ENCODE results near the gene JARID2.

Gene JARID2

DNA sequence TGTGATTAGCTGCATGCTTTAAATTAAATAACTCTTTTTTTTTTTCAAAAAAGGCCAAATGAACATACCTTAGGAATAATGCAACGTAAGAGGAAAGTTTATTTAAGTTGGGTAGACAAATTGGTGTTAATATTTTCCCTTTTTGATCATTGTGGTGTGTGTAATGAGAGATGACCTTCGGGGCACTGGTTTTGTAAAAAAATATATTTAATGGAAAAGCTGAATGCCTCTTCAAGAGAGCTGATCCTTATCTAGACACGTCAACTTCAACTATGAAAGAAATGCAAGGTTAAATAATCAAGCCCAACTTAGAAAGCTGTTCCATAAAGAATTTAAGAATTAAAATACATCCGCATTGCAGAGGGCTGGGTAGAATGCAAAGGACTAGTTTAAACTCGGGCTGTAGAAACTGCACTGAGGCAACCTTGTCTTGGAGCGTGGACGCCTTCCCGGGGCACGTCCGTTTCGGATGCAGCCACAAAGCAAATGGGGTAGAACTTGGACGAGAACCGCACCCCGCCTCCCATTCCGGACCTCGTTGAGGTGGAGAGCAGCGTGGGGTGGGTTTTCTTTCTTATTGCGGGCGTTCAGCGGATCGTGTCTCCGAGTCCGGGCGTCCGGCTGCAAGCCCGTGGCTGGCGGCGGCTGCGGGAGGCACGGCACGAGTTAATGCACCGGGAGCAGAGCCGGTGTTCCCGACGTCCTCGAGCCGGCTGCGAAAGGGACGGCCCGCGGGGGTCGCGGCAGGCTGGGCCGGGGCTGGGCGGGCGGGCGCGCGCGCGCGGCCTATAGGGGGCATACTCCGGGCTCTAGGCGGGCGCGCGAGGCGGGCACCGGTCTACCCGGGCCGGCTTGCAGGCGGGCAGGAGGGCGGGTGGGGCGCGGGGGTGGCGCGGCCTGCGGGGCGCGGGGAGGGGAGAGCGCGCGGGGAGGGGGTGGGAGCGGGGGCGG lies 1.9 kb downstream of the JARID2 start:
- peak; percentile 24 for DNase-seq

DNA sequence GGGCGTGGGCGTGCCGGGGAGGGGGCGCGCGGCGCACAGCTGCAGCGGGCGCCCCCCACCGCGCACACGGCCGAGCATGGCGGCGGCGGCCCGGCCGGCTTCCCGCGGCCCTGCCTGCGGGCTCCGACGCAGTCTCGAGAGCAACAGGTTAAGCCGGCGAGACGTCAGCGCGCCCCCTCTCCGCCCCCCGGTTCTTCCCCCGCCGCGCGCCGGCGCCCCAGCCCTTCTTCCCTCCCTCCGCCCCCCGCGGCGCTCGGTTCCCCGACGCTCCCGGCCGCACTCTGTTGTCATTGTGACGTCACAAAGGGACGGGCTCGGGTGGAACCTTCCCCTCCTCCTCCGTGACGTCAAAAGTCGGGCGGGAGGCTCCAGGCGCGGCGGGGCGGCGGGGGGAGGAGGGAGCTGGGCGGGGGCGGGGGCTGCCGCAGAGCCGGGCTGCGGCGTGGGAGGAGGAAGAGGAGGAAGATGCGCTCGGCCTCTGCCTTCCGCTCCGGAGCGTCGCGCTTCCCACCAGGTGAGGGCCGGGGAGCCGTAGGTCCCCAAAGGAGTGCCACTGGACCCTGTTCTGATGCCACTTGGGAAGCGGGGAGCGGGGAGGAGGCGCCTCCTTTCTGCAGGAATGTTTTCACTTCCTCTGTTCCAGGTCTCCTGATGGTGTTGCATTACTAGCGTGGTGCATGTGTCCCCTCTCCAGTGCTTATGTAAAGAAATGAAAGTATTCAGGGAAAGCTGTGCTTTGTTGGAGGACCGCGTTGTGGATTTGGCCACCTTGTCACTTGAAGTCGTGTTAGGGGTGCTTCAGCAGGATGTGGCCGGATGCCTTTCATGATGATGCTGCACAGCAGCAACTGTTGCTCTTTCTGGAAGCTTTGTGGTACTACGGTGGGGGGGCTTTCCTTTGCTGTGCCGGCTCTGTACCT lies 2.8 kb downstream of the JARID2 start:
- DNase-seq = peak; percentile 79

DNA sequence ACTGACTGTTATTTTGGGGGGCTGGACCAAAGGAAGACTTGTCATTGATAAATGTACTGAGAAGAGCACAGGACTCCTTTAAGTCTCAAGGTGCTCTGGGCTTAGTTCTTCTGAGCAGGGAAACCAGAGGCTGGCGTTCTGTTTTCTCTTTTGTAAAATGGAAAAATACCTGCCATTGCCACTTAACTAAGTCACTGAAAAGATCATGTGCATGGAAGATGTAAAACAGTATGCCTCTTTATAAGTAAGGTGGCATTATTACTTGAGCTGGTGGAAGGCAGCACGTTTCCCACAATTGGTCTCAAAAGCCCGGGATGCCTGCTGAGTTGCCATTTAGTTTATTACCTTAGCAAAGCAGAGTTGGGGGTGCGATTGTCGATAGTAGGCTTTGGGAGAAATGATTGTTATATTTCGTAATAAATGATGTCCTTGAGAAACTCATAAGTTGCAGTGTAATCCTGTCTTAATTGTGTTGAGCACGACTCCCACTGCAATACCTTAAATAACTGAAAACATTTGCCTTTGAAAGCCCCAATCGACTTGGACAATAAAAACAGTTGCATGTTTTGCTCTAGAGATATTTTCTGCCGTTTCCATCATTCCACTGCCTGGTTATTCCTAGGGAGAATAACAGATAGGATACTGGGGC lies 3.6 kb downstream of the JARID2 start:
- no peak for DNase-seq

DNA sequence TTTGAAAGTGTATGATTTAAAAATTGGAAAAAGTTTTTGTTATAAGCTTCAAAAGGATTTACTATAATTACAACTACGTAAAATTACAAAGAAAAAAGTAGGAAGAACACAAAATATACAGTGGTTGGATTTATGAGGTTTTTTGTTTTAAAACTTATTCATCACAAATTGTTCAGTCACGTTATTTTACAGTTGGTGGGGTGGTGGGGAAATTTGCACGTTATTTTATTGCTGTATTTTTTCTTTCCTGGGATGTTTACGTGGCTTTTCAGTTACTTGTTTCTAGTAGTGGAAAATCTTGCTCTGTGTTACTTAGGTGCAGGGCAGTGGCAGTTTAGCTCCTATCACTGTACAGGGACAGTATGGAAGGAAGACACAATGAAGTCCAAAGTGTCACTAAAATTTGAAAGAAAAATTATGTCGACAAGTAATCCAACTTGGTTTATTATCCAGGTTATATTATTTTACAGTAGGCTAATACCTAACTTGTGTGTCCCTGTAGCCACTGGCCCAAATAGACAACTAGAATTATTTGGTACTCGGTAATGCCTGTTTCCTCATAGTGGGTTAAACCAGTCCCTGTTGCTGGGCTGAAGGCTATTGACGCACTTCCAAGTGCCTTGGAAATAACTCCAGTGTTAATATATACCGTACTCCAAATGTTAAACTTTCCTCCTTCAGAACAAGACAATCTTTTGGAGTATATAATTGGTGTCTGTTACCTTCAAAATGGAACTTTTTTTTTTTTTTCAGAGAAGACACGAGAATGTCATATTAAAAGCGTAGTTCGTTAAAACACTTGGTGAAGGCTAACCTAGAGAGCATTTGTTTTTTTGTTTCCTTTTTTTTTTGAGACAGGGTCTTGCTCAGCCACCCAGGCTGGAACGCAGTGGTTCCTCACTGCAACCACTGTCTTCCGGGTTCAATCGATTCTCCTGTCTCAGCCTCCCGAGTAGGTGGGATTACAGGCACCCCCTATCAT lies 4.6 kb downstream of the JARID2 start:
- no peak for DNase-seq

DNA sequence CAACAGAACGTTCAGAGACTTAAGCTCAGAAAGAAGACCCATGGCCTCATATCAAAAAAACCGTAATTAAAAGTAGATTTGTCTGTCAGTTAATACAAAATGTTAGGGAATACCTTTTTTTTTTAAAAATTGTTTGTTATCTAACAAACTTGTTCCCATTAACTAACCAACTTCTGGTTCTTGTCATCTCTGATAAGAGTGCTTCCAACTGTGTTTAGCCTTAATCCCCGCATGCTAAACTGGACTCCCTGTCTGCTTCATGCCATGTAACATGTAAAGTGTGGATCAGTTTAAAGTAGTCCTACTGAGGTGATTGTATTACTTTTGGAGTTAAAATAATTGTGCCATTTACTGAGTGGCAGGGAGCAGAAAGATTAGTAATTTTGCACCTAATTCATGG lies 6.3 kb downstream of the JARID2 start:
- DNase-seq = no peak

DNA sequence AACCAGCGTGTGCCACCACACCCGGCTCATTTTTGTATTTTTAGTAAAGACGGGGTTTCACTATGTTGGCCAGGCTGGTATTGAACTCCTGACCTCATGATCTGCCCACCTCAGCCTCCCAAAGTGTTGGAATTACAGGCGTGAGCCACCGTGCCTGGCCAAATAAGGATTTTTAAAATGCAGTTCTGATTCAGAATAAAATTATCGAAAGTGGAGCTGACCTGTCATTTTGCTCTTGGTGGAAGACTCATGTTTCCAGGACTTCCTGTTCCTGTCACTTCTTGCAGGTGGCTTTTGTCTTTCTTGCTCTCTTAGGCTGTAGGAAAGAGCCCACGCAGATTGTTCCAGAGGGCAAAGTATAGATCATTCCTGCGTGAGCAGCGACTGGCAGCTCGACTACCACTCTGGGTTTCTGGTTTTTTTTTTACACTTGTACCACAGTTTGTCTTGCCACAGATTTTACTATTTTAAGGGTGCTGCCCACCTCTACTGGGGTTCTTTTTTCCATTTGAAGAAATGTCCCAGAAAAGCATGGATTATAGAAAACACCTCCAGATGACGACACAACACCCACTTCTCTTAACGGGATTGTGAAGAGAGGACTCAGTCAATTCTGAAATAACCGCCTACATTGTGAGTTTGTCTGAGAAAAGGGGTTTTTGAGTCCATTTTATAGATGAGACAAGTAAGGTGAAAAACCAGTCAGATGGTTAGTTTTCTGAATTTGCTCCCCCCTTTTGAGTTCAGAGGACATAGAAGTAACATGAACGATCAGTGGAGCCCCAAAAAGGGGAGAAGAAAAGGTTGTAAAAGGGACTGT lies 7.5 kb downstream of the JARID2 start:
- no peak for DNase-seq

DNA sequence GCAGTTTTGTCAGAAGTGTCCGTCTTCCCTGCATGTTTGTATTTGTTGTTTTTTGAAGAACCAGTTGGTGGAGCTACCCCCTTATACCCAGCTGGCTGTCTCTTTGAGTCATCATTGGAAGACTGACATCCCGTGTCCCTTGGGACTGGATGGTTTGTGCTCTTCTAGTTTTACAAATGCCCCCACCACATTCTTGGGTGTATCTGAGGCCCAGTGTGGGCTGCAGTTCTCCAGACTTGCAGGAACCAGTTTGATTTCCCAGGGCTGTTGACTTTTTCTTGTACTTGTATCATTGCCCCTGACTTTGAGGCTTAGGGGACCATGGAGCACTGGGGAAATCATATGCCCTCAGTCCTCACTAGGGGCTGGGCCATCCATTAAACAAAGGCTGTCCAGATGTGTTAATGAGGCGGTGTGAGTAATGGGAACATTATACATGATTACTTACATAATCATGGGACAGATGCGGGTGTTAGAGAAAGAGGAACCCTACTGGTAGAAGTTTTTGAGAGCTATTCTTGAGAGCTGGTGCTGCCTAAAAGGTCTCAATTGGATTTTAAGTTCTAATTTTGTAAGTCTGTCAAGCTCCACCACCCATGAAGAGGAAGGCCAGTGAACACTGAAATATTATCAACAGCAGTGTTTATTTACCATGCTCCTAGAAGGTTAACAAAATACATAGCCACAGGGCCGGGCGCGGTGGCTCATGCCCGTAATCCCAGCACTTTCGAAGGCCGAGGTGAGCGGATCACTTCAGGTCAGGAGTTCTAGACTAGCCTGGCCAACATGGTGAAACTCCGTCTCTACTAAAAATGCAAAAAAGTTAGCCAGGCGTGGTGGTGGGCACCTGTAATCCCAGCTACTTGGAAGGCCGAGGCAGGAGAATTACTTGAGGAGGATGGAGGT lies 8.5 kb downstream of the JARID2 start:
- peak; percentile 14 for DNase-seq

DNA sequence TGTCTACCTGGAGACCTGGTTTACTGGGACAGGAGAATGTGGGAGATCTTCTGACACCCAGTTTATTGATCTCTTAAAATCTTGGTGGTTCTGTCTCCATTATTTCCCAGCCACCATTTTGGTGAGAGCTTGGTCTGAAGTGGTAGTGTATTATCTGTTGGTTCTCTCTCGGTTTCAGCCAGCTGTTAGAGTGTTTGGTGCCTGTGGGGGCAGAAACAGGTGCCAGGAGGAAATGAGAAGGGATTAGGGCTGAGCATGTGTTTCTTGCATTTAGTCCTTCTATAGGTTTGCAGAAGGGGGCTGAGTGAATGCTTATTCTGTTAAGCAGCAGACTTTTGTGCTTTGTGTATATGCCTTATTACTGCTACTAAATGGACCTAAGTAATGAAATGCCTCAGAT lies 9.6 kb downstream of the JARID2 start:
- DNase-seq = no peak

DNA sequence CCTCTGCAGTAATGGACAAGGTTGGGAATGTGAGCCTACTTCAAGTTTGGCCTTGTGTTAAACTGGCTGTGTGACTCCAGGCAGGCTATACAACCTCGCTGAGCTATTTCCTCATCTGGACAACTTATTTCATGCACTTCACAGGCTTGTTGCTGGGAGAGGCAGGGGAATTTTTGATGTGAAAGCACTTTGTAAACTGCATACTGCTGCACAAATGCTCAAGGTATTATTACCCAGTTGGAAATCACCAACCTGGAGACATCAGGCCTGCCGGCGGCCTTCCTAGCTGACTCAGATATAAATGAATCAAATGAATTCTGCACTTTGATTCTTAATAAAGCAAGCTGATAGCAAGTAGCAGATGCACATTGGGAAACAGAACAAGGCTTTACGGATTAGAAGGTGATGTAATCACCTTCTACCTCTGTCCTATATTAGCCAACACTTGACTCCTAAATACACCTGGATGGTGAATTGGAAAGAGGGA lies 10.1 kb downstream of the JARID2 start:
- peak; percentile 29 for DNase-seq

DNA sequence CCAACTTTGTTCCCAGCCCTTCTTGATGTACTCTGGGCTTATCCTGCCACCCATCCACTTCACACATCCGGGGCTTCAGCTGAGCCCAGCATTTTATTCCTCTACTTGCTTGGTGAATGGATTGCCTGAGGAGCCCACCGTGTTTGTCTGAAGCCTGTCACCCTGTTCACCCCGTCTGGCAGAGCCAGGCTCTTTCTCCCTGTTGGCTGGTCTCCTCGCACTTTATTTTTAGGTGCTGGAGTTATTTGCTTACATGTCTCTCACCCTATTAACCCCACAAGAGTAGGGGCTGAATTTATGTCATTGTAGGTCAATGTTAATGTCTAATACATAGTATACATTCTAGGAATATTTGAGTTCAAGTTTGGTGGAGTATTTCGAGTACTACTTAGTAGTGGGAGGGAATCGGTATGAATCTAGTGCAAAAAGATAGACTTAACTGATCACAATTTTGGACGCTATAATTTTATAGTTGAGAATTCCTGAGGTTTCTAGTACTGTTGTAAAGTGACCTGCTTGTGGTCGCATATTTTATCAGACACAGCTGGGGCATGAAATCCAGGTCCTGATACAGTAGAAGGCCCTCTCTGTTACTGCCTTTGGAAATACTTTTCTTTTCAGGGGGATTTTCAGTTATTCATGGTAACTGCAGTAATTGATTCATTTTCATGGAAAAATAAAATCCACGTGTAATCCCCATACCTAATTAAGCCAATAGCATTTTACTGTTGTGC lies 10.8 kb downstream of the JARID2 start:
- DNase-seq = no peak

DNA sequence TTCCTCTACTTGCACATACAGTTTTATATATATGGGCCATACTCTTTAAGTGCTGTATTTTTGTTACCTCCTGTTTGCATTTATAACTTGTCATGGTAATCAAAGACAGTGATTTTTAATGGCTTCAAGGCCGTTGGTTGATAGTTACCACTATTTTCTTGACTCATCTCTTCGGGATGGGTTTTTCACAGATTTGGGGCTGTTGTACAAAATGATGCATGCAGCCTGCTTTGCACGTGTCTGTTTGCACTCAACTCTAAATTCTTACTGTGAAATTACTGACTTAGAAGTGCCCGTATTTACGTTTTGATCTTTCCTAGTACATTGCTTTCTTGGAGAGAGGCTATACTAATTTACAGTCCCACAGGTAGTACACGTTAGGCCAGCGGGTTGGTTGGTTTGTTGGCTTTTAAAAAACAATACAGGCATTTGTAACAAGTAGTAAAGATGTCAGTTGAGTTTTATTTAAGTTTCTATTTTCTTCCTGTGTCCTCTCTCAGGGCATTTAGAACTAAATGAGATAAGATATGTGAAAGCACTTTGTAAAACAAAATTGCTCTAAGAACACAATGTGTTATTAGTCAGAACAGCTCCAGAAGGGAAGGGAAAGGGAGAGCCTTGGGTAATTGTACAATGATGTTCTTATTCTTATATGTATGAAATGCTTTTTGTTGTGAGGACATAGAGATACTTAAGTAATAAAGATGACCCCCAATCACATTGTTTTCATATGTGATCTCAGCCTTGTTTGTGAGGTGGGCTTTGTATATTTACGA lies 11.7 kb downstream of the JARID2 start:
- no peak for DNase-seq

DNA sequence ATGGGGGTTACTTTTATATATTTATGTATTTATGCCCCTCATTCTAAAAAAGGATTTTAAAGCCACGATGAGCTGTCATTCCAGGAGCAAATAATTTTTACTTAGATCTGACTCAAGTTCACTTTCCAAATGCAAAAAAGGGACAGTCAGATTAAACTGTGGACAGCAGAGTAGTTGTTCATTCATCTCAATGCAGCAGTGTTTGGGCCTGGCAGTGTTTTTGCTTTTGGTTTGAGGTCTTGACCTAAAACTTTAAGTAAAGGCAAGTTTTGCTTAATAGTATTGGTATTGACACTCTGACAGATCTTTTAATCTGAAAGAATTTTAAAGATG lies 13.9 kb downstream of the JARID2 start:
- no peak for DNase-seq

DNA sequence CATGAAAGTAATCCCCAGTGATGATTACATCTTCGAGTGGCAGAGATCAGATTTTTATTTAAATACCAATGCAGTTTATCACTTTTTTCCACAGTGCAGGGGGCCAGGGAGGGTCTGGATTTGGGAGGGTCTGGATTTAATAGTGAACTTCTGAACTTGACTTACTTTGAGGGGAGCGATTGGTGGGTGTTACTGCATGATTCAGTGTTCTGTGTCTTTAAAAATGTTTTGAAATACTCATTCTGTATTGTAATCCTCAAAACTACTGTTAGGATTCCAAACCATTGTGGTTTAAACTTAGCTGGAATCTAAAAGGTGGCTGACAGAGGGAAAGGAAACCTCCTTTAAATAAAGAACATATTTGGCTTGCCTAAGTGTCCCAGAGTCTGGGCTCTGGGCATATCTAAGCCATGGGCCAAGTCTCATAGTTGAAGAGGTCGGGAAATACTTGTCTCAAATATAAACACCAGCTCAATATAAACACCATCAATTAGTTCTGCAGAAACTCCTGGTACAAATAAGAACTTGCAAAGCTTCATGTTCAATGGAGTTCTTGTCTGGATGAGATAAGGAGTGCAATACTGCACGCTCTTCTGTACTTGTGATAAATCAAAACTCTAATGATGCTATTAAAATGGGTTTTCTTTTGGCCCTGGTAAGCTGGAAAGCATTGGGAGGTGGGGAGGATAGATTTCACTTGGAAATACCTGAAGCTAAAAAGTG lies 14.4 kb downstream of the JARID2 start:
- DNase-seq = no peak

DNA sequence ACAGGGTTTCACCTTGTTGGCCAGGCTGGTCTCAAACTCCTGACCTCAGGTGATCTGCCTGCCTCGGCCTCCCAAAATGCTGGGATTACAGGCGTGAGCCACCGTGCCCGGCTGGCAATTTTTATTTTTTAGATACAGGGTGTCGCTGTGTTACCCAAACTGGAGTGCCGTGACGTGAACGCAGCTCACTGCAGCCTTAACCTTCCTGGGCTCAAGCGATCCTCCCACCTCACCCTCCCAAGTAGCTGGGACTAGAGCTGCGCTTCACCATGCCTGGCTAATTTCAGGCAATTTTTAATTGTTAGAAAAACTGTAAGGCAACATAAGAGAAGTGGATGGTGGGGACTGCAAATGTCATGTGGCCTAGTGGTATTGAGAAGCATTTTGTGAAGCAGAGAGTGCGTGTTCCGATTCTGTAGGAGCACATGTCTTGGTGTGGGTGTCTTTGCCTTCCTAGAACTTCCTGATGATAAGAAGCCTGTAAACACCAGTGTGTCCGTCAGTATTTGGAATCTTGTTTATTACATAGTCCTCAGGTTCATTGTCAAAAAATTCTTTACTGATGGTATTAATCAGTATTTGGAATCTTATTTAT lies 18.0 kb downstream of the JARID2 start:
- no peak for DNase-seq

DNA sequence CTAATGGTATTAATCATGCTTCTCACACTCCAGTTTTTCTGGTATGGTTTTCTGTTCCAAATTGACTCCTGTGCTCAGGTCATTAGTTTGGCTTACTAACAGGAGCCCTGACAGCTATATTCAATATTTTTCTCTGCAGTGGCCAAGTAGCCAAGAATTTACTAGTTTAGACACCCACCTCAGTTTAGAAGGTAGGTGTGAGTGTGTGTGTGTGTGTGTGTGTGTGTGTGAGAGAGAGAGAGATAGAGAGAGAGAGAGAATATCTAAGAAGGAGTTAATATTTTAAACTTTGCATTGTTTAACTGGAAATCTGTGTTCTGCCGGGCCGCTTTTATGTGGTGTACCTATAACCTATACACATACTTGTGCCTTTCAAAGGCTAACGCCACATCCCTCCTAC lies 18.5 kb downstream of the JARID2 start:
- no peak for DNase-seq

DNA sequence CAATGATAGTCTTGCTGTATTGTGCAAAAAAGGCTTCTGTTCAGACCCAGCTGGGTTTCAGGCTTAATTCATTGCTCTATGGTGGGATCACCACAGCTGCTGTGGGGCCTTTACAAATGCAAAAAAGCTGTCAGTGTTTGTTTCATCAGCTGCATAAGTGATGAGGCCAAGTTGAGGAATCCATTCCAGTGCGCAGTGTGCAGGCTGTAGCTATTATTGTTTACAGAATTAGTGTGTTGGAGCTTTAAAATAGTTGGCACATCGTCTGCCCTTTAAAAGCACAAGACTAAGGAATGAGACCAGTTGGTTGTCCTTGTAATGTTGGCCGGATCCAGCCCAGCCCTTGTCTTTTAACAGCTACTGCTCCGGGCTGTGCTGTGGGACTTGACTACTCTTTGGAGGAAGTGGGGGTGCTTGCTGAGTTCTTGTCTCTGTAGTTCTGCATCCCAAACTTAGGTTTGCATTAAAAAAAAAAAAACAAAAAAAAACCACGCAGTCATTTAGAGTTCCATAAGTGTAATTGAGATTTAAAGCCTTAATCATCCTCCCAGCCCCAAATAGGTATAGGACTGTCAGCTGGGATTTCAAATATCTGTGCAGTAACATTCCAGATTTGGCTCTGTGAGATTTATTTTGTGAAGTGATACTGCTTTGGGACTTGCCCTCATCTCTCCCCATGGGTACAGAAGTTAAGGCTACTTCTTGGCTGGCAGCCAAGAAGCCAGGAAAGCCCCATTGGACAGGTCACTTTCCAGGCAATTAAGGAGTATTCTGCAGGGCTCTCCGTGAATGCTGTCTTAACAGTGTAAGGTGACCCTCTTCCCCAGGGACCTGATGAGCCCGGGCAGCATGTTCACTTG lies 19.3 kb downstream of the JARID2 start:
- no peak for DNase-seq
